H7 (cell line): ENCODE measurements around the gene ANKRD33. TPM values are rescaled to one million over a fixed set of nuclear protein-coding genes. Genes with fewer than 3 reads are reported as not detected.

Source experiments
- DNase-seq: peaks from one replicate; pipeline ENCODE4 v3.0.0; 2012
- H3K27me3 ChIP-seq: 2 replicates; pipeline ENCODE4 v1.6.0; 2011; ENCODE audit warnings: mild to moderate bottlenecking, low read length; ENCODE audit not compliant: control insufficient read depth, insufficient read depth
- H3K36me3 ChIP-seq: replicated peaks from 2 replicates; pipeline ENCODE4 v1.5.1; 2011; ENCODE audit warnings: low read length; ENCODE audit not compliant: control insufficient read depth, insufficient read depth
- H3K4me3 ChIP-seq: 2 replicates; pipeline ENCODE4 v1.5.1; 2011; ENCODE audit warnings: low read depth, mild to moderate bottlenecking, control low read depth, low read length, moderate library complexity; ENCODE audit not compliant: insufficient read depth
- total RNA-seq: library from RNA; depleted of rRNA; stranded (reverse); fragments of >200 nt; shearing (Covaris generic); gene quantifications from 2 replicates; pipeline ENCODE4 v1.2.3, GENCODE V29; 2014

ANKRD33 gene
- total RNA-seq, 1 experiment from 2014 or later: 0.17 TPM

DNA sequence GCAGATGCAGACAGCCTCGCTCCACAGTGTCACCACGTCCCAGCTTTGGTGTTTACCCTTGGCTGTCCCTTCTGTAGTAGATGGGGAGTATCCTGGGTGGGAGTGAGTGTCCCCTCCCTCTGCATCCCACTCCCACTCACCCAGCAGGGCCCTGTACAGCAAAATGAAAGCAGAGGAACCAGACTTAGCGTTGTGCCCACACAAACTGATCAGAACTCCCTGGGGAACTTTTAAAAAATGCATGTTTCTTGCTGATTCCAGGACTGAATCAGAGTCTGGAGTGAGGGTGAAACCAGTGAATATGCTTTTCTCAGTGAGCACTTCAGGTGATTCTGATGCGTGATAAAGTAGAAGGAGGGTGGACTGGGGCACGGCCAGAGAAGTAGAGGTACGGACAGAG lies 22.3 kb downstream of the ANKRD33 start:
- DNase-seq: no peak
- Histone ChIP-seq H3K36me3 (no peaks in the 10 kb centered on the region), H3K4me3 (no peak overlapping the region), H3K27me3 (peaks cover 13% of the 10 kb centered on the region; the same call in 1 of the 2 replicates)

DNA sequence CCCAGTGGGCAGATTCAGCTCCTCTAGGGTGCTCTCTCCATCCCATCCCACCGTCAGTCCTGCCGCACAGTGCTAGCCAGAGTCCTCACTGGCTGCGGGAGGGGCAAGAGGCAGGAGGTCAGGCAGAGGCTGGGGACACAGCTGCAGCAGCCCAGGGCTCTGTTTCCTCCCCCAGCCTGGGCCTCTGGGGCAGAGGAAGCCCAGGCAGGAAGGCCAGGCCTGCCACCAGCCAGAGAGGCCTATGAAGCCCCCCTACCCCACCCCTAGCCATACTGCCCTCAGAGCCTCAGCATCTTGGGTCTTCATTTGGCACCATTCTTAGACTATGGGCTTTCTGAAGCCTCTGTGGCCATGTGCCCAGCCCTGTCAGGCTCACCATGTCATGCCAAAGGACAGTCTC lies 22.8 kb downstream of the ANKRD33 start:
- Histone ChIP-seq H3K27me3 (peaks cover 13% of the 10 kb centered on the region; the same call in 1 of the 2 replicates), H3K36me3 (no peaks in the 10 kb centered on the region), H3K4me3 (no peak overlapping the region)
- no peak for DNase-seq

DNA sequence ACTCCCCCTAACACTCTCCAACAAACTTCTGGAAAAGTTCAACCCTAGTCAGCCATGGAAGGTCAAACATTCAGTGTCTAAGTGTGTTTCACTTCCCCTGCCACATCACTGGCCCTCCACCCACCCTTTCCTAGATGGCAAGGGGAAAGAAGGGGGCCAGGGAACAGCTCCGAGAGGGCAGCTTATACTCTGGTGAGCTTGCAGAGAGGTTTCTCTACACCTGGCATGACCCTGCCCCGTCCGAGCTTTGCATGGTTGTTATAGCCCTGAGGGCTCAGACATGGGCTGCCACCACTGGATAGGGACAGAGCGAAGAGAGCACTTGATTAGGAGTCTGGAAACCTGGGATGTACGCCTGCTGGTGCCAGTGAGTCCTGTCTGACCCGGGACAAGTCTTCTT lies 23.4 kb downstream of the ANKRD33 start:
- no peak overlapping the region for H3K4me3 ChIP-seq
- H3K36me3 ChIP-seq: no peaks in the 10 kb centered on the region
- peaks cover 12% of the 10 kb centered on the region; the same call in 1 of the 2 replicates for H3K27me3 ChIP-seq
- DNase-seq: no peak

GRCh38 chr12:51911788-51912711 lies 24.1 kb downstream of the ANKRD33 start:
- peak; percentile 70 for DNase-seq
- peaks cover 10% of the 10 kb centered on the region; the same call in 1 of the 2 replicates for H3K27me3 ChIP-seq
- H3K36me3 ChIP-seq: no peaks in the 10 kb centered on the region
- no peak overlapping the region for H3K4me3 ChIP-seq

DNA sequence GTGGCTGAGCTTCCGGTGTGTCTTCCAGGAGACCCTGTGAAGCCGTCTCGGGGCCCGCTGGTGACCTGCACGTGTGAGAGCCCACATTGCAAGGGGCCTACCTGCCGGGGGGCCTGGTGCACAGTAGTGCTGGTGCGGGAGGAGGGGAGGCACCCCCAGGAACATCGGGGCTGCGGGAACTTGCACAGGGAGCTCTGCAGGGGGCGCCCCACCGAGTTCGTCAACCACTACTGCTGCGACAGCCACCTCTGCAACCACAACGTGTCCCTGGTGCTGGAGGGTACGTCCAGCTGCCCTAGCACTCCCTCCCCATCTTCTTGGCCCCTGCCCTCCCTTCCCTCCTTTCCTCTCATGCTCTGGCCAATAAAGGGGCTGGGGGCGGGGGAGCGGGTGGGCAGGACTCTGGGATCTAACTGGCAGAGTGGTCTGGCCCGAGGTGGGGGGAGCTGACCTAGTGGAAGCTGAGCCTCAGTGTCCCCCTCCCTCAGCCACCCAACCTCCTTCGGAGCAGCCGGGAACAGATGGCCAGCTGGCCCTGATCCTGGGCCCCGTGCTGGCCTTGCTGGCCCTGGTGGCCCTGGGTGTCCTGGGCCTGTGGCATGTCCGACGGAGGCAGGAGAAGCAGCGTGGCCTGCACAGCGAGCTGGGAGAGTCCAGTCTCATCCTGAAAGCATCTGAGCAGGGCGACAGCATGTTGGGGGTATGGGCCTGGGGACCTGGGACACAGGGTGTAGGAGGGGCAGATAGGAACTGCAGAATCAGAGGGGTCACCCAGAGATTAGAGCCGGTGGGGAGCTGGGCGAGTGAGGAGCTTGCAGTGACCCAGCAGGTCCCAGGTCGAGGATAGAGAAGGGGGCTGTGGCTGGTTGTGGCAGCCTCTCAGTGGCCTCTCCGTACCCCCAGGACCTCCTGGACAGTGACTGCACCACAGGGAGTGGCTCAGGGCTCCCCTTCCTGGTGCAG lies 25.4 kb downstream of the ANKRD33 start:
- Histone ChIP-seq H3K27me3 (peaks cover 2% of the 10 kb centered on the region; the same call in 1 of the 2 replicates), H3K36me3 (no peaks in the 10 kb centered on the region), H3K4me3 (no peak overlapping the region)
- DNase-seq: peak; percentile 87

- H3K4me3 ChIP-seq: no peak overlapping the region
- DNase-seq: no peak
- H3K36me3 ChIP-seq: no peaks in the 10 kb centered on the region
- H3K27me3 ChIP-seq: no peaks in the 10 kb centered on the region
These were observed 26.4 kb downstream of the ANKRD33 start for GRCh38 chr12:51914034-51914923.

GRCh38 chr12:51915003-51915625 lies 27.2 kb downstream of the ANKRD33 start:
- no peaks in the 10 kb centered on the region for H3K36me3 ChIP-seq
- no peaks in the 10 kb centered on the region for H3K27me3 ChIP-seq
- DNase-seq: peak; percentile 83
- no peak overlapping the region for H3K4me3 ChIP-seq

DNA sequence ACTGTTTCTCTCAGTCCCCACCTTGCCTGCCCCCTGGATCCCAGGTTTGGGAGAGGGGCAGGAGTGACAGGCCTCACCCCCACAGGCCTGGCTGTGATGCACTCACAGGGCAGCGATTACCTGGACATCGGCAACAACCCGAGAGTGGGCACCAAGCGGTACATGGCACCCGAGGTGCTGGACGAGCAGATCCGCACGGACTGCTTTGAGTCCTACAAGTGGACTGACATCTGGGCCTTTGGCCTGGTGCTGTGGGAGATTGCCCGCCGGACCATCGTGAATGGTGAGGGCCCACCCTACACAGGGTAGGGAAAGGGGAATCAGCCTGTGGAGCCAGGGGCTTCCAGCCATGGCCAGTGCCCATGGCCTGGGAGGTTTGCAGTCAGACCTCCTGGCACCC lies 28.0 kb downstream of the ANKRD33 start:
- Histone ChIP-seq H3K4me3 (no peak overlapping the region), H3K36me3 (no peaks in the 10 kb centered on the region), H3K27me3 (no peaks in the 10 kb centered on the region)
- no peak for DNase-seq

DNA sequence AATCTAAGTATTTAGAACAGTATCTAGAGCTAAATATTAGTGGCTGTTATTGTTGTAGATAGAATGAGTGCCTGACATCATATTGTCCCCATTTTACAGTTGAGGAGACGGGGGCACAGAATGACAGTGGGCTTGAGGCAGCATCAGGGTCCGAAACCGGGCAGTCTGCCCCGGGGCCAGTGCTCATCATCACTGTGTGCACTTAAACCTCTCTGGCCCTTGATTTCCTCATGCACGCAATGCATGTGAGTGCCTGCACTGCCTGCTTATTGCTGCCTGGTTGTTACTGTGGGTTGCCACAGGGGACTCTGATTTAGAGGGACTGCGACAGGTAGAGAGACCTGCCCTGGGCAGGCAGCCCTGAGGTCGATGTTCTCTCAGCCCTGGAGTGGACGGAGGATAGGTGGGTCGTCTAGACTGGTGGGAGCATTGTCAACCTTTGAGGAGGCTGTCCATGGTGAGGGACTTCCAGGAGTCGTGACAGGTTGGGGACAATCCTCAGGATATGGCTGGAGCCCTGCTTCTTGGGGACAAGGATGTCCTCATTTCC lies 29.2 kb downstream of the ANKRD33 start:
- Histone ChIP-seq H3K4me3 (no peak overlapping the region), H3K36me3 (no peaks in the 10 kb centered on the region), H3K27me3 (no peaks in the 10 kb centered on the region)
- DNase-seq: no peak

- no peaks in the 10 kb centered on the region for H3K36me3 ChIP-seq
- H3K4me3 ChIP-seq: no peak overlapping the region
- no peak for DNase-seq
- H3K27me3 ChIP-seq: no peaks in the 10 kb centered on the region
These were observed 30.0 kb downstream of the ANKRD33 start for GRCh38 chr12:51917746-51918453.

DNA sequence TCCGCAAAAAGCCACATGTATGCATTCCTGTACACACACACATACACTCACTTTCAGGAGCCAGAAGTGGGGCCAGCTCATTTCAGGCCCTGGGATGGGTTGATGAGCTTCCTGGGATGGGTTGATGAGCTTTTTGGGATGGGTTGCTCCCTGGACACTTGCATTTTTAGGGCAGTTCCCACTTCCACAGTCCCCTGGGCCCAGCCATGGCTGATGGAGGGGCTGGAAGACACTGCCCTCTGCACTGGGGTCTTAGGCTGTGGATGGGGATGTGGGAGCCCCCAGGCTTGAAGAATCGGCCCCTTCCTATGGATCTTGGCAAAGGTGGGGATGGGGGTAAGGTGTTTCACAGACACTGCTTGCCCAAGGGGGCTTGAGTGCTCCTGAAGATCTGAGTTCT lies 32.1 kb downstream of the ANKRD33 start:
- no peak for DNase-seq

DNA sequence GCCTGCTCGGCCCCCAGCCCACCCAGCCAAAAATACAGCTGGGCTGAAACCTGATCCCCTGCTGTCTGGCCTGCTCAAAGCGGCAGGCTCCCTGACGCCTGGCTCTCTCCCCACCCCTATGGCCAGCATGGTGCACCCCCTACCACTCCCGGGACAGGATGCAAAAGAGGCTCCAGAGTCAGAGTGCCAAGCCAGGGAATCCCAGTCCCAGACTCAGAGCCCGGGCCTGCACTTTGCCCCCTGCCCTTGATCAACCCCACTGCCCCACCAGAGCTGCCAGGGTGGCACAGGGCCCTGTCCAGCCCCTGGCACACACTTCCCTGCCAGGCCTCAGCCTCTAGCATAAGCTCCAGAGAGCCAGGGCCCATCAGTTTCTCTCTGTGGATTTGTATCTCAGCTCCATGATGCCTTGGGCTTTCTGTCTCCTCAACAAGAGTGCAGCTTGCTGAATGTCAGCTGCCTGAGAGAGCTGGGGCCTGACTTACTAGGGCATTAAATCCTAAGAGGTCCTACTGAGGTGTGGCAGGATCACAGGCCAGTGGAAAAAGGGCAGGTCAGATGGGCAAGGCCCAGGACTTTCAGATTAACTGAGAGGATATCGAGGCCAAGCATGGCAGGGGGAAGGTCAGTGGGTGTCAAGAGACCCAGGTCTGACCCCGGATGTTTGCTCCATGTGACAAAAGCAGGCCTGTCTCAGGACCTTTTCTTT lies 33.3 kb downstream of the ANKRD33 start:
- peaks cover 8% of the 10 kb centered on the region for H3K27me3 ChIP-seq
- no peaks in the 10 kb centered on the region for H3K36me3 ChIP-seq
- peak; percentile 79 for DNase-seq
- no peak overlapping the region for H3K4me3 ChIP-seq

More for the DNA sequence above, 32.1 kb downstream of the ANKRD33 start:
- Histone ChIP-seq H3K4me3 (no peak overlapping the region), H3K36me3 (no peaks in the 10 kb centered on the region), H3K27me3 (peaks cover 6% of the 10 kb centered on the region)
